Right renal cortex interstitium (tissue), 3 donors: ENCODE measurements around the gene ACSS1. TPM values are rescaled to one million over a fixed set of nuclear protein-coding genes. Genes with fewer than 3 reads are reported as not detected.
A peak's percentile ranks its signal among the peaks of the same experiment; 100 is the strongest.

Source experiments
- DNase-seq, 3 donors: peaks; one replicate each; pipeline ENCODE4 v3.0.0-alpha.2; 2013; ENCODE audit warnings: low read depth in 3 of 3, low spot score in 2 of 3
- polyA plus RNA-seq, 3 donors: library from polyadenylated mRNA; unstranded; fragments of 120-200 nt; gene quantifications; one replicate each; pipeline ENCODE4 v1.2.1, GENCODE V29; 2013; ENCODE audit not compliant: insufficient read length in 3 of 3

ACSS1 gene
- polyA plus RNA-seq, result 10 to 100 TPM; 29.2 to 35.3 (median 29.6) TPM

DNA sequence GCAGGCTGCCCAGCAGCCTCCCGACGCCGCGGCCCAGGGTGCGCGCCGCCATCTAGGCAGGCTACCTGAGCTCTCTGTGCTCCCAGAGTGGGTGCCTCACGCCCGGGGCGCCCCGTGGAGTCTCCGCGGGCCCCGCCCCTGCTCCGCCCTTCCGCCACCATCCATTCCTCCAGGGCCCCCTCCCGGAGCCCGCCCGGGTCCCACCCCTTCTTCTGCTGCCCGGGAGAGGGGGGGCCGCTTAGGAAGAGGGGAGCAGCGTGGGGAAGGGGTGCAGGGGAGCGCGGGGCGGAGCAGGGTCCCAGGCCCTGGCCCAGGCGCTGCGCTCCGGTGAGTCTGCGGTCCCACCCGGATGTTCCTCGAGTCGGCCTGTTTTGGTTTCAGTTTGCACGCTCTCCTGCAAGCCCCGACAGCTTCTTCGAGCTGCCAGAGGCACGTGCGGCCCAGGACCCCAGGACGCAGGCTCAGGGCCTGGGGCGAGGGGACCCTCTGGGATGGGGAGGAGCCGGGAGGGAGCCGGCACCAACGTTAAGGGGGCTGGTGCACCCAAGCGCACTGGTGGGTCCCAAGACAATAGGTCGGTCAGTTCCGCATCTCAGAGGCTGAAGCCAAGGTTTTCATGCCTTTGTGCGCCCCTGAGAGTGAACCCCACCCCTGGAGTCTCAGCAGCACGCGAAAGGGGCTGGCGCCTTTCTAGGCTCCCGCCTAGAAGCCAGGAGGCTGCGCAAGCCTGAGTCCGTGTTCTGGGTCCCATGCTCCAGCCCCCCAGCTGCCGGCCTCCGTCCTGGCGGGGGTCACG lies at the start of gene ACSS1:
TSS of gene ACSS1 (minus strand) at position 89 of the 796 bp plus-strand sequence. CDS start at position 52, 37 bp downstream.
- DNase-seq, result no peak

DNA sequence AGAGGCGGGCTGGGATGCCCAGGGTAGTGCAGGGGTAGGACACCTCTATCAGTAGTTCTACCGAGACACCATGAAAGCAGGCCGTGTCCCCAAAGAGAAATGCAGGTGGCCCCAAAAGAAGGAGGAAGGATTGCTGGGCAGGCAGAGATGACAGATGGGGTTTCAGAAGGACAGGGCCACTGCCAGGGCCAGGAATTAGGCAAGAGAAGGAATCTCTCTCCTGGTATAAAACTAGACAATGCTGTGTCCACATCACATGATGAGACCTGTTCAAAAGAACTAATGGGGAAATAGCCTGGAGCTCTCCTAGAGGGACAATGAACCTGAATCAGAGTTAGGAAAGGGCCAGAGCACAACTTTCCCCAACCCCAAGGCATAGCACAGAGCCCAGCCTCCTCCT lies 45.6 kb upstream of the ACSS1 start:
- no peak for DNase-seq

DNA sequence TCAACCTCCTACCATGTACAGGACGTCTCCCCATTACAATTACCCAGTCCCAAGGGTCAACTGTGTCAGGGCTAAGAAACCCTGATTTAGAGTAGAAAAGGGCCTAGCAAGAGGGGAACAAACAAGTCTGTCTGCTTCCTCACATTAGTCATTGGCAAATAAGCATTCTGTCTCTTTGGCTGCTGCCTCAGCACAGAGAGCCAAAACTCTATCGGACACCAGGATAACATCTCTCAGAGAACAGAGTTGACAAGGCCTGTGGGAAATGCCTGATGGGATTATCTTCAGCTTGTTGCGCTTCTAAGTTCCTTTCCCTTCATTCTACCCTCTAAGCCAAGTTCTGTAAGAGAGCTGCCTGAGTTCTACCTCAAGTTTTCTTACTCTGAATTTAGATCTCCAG lies 43.0 kb upstream of the ACSS1 start:
- no peak for DNase-seq

DNA sequence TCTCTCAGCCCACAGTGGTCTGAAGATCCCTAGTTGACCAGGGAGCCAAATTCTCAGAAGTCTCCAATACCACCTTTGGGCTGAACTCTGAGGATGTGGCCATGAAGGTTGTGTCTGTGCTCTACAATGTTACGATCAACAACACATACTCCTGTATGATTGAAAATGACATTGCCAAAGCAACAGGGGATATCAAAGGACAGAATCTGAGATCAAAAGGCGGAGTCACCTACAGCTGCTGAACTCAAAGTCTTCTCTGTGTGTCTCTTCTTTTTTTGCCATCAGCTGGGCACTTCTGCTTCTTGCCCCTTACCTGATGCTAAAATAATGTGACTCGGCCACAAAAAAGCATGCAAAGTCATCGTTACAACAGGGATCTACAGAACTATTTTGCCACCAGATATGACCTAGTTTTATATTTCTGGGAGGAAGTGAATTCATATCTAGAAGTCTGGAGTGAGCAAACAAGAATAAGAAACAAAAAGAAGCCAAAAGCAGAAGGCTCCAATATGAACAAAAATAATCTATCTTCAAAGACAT lies 41.7 kb upstream of the ACSS1 start:
- DNase-seq, result no peak

DNA sequence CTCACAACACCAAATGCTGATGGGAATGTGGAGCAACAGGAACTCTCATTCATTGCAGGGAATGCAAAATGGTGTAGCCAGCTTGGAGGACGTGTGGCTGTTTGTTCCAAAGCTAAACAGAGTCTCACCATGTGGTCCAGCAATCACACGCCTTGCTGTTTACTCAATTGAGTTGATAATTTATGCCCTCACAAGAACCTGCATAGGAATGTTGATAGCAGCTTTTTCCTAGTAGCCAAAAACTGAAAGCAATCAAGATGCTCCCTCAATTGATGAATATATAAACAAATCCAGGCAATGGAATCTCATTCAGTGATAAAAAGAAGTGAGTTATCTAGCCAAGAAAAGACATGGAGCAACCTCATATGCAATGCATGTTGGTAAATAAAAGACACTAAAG lies 39.6 kb upstream of the ACSS1 start:
- no peak for DNase-seq

DNA sequence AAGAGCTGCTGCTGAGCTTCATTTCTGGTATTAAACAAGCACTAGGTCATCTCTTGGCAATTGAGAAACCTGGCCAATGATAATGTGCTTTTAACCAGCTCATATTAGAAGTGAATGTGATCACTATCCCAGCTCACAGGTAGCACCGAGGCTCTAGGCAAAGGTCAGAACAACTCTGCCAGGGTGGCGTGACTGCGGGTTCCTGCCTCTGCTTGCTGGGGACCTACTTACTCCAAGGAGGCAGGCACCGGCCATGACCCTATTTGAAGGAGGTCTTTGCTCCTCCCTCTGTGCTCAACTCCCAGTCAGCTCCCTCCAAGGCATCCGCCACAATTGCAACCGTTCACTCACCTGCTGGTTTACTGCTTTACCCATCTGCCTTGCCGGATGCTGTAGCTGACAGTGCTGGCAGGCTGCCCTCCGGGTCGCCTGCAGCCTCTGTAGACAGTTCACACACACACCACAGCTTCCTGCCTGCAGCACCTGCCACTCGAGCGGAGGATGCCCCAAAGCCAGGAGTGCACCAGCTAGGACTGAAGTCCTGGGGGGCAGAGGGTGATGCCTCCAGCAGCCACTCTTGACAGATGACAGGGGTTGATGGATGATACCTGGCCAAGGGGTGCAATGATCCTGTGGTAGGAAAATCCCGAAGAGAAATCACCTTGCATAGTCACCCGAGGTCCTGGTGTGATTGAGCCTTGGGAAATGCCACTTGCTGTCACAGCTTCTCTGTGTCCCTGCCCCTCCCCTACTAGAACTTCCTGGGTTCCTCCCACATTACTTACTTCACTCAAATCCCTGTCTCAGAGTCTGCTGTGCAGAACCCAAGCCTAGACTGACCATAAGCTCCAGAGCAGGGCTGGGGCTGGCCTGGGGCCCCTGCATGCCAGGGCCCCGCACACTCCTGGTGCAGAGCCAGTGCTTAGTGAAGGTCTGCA lies 32.8 kb upstream of the ACSS1 start:
- DNase-seq, result no peak

DNA sequence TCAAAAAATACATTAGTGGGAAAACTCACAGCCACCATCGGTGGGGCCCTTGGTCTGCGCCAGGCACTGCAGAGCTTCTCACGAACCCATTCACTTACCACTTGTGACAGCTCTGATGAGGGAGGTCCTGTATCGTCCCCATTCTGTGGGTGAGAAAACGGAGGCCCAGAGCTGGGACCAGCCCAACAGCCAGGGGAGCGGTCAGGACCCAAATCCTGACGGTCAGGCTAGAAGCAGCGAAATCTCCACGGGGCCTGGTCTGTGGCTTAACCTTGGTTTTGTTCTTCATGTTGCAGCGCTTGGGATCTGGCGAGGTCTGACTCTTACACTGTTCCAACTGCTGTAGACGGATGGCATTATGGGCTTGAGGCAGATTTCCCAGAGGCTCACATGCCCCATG lies 31.7 kb upstream of the ACSS1 start:
- DNase-seq, result no peak

DNA sequence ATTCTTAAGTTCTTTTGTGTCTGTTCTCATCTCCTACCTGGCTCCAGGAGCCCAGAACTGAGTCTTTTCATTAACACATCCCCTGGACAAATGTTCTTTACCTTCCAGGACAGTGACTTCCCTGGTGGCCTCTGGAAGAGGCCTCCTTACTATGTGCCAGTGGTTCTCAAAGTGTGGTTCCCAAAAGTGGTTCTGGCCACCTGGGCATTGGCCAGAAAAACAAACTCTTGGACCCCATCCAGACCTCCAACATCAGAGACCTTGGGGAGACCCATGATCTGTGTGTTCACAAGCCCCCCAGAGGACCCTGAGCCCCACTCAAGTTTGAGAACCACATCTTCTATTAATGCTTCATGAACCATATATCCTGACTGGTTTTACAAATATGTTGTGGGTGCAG lies 31.2 kb upstream of the ACSS1 start:
- DNase-seq, result no peak

DNA sequence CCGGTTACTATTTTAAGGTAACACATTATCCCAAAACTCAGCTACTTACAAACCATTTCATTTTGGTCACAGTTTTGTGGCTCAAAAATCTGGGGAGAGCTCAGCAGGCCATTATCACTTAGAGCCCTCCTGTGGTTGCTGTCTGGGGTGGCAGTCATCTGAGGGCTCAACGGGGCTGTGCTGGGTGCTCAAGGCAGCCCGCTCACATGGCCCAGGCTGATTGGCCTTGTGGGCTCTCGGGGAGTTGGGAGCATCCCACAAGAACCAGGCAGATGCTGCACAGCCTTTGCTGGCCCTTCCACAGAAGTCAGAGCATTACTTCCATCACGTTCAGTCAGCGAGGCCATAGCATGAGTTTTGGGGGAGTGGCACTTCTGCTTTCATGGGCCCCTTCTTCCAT lies 30.3 kb upstream of the ACSS1 start:
- no peak for DNase-seq

DNA sequence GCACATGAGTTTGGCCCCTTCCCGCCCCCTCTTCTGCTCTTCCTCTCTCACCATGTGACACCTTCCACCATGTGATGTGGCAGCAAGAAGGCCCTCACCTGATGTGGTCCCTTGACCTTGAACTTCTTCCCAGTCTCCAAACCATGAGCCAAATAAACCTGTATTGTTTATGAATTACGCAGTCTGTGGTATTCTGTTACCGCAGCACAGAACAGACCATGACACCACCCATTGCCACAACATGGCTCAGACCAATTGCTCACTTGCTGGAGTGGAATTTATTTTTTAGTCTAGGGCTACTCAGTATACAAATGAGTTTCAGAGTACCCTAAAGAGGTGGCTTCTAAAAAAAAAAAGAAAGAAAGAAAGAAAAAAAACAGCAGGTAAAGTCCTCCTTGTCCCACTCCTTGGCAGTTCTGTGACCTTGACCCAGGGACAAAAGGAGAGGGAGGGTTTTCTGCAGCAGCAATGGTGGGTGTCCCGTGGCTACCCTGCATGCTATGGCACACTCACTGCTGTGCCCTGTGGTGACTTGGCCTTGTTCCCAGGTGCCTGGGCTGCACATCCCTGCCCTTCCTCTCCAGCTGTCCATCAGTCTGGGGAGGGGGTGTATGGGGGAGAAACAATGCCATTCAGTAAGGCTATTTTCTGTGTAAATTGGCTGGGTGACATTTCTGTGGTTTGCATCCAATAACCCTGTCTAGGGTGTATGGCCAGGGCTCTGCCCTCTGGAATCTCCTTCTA lies 29.4 kb upstream of the ACSS1 start:
- DNase-seq, result no peak

DNA sequence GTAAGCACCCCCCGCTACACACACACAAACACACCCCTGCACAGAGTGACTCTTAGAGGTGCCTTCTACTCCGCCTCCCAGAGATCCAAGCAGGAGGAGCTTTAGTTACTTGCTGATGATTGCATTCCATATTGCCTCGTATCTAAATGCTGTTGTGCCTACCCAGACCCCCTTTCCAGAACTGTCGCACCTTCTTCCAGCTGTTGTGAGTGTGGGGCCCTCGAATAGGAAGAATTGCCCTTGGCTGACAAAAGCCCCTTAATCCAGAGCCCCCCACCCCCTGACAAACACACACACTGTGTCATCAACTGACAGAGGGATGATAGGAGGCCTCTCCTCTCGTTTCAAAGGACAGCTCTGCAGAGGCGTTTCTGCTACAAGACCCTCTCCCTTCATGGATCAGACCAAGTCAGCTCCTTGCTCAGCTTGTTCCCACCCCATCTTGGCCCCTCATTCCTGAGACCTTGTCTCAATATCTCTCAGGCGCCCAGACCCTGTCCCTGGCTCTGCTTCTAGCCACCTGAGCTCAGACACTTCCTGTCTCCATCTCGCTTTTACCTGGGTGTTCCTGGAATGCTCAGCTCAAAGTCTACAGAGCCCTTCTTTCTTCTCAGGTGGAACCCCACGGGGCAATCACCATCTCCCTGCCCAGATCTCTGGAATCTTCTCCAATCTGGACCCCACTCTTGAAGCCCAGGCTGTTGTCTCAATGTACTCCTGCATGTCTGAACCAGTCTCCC lies 28.0 kb upstream of the ACSS1 start:
- DNase-seq, result no peak

DNA sequence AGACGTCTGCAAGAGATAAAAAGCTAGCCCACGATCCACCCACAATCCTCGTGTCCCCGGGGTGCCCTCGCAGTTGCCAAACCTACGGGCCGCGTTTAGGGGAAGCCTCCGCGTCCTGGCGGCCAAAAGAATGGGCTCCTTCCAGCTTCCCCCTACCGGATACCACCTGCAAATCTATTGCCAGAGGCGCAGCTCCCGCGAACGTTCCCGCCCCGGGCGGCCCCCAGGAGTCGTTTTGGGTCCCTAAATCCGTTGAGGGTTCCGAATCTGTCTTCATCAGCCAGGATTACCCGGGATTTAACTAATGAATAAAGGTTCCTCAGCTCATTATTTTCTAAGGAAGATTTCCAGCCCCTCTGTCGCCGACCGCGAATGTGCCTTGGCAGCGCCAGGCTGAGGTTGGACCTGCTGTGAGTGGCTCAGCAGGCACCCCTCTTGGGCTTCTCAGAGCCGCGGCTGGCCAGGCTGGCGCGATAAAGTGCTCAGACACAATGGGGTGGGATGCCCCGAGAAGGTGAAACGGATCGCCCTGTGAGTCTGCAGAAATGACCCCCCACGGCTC lies 26.8 kb upstream of the ACSS1 start:
- DNase-seq, result no peak

DNA sequence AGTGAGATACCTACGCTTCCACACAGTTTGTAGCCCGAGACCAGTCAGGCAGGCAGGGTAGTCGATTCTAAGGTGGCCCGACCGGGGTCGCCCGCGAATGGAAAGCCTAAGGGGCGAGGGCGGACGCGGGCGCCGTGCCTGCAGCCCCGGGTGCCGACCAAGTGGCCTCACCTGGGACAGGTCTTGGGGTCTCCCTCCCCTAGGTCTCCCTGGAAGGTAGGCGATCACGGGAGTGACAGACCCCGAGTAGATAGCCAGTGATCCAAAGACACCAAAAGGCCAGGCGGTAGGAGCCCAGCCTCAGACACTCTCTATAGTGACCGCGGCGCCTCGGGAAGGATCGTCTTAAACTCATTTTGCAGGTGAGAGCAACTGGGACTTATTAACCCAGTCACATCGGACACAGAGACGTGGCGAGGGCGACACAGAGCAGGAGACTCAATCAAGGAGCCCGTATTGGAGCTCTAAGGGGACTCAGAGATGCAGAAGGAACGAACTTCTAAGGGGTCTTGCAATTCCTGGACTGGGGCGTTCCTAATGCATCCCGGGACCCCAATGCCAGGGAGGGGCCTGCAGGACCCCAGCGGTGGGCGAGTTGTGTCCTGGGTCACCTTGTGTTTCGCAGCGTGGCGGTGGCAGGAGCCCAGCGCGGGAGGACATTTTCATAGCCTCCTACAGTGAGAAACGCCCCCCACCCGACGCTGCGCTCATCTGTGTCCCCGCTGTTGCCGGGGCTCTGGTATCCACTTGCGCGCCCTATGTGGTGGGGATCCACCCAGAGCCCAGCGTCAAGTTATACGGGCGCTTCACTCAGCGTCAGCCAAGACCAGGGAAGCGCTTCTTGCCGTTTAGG lies 26.1 kb upstream of the ACSS1 start:
- DNase-seq, result no peak

DNA sequence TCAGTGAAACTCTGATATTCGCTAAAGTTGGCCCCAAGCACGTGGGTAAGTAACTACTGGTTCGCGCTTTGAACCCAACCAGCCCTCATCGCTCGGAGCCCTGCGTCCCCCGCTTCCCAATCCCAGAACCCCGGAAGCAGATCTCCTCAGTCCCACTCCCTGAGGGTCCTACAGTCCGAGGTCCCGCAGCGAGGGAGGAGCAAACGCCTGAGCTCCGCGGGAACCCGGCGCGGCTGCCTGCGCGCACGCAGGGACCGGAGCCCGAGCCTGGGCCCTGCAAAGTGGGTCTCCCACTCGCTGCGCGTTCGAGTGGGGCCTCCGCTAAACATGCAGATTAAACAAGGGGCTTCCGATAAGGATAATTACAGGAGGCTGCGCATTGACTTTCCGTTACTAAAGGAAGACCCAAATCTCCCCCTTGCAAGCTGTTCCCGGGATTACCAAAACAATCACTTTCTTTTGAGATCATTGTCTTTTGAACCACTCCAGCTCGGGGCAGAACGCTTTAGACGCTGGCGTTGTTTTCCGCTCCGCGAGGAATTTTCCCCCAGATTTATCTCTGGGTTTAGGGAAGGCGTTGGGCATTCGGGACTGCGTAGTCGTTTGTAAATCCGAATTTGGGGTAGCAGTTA lies 25.3 kb upstream of the ACSS1 start:
- DNase-seq, result no peak

DNA sequence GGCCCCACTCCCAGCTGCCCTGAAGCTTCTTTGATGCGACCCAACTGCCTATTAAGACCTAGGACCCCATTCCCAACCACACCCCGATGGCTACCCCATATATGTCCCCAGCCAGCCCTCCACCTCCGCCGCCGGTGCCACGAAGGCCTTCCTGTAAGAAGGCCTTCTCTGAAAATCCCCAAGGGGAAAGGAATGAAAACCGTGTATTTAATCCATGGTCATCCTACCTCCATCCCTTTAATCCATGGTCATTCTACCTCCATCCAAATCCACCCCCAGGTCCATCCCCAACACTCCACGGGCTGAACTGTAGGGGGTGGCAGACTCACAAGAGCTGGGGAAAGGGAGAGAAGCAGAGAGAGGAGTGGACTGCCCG lies 24.5 kb upstream of the ACSS1 start:
- DNase-seq, result no peak

DNA sequence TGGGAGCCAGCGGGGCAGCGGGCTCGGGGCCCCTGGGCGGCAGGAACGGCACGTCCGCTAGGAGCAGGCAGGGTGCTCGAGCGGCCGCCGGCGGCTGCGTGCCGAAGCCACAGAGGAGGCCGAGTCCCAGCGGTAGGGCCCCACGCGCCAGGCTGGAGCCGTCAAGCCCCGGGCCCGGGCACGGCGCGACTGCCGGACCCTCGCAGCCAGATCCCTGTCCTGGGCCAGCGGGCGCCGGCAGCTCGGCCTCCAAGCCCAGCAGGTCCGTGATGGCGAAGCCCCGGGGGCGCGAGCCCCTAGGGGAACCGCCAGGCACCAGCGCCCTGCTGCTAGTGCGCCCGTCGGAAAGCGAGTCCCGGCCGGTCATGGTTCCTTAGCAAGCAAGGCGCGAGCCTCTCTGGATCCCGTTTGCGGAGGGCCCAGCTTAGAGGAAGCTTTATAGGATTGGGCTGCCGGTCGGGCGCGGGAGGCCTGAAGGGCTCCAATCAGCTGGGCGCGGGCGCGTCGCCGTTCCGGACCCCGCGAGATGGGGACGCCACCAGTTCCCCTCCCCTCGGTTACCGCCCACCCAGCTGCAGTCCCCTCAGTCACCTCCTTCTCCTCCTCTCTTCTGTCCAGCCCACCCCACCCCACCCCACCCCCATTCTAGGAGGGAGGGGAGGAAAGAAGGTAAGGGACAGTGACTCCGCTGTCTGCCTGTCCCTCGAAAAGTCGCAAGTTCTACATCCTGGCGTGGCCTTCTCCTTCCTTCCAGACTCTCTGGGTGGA lies 24.0 kb upstream of the ACSS1 start, which contains the start of gene VSX1:
TSS of gene VSX1 (minus strand) at position 412 of the 768 bp plus-strand sequence. CDS start at position 367, 45 bp downstream.
- DNase-seq, result no peak

DNA sequence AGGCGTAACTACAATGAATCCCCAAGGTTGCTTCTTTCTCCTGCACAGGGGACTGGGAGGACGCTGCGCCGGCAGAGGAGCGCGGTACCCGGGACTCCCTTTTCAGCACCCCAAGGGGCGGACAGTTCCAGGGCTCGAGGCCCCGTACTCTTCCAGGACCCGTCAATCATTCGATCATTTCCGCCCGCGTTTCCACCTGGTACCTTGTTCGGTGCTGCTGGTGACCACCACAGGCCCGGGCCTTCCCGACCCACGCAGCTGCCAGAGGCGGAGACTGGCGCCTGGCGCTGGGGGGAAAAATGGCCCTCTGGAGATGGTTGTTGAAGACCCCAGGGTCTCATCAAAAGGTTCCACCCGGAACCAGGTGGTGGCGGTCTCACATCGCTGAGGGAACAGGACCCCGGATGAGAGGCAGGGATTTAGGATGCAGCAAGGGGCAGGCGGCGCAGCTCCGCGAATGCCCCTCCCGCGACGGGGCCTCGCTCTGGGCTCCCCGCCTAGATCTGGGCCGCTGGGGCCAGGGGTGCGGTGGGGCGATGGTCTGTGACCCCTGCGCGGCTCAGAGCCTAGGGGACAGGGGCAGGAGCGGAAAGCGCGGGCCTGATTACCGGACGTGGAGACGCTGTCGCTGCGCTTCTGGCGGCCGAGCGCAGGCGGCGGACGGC lies 23.3 kb upstream of the ACSS1 start:
- peak in 1 of 3 donors; percentile 55 for DNase-seq
